Measurements from ENCODE around the gene KHDRBS2. TPM values are rescaled to one million over a fixed set of nuclear protein-coding genes. Genes with fewer than 3 reads are reported as not detected.

Gene KHDRBS2
- total and polyA plus RNA-seq, 2 donors (not counting 1 experiment from before 2014, with no cell fraction given): not detected

- no peaks in the 10 kb centered on the region for H3K36me3 ChIP-seq (ENCODE audit: control insufficient read depth, insufficient read depth, low read length)
- H3K4me2 ChIP-seq (ENCODE audit: extremely low read depth, insufficient read depth, low read length): no peak overlapping the region
- no peaks in the 10 kb centered on the region for H3K4me1 ChIP-seq (ENCODE audit: control insufficient read depth, extremely low read depth, insufficient read depth, low read length)
- TF ChIP-seq, protein P1, sequence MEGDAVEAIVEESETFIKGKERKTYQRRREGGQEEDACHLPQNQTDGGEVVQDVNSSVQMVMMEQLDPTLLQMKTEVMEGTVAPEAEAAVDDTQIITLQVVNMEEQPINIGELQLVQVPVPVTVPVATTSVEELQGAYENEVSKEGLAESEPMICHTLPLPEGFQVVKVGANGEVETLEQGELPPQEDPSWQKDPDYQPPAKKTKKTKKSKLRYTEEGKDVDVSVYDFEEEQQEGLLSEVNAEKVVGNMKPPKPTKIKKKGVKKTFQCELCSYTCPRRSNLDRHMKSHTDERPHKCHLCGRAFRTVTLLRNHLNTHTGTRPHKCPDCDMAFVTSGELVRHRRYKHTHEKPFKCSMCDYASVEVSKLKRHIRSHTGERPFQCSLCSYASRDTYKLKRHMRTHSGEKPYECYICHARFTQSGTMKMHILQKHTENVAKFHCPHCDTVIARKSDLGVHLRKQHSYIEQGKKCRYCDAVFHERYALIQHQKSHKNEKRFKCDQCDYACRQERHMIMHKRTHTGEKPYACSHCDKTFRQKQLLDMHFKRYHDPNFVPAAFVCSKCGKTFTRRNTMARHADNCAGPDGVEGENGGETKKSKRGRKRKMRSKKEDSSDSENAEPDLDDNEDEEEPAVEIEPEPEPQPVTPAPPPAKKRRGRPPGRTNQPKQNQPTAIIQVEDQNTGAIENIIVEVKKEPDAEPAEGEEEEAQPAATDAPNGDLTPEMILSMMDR (conservative IDR thresholded peaks at IDR 0.05 in 1 of 2, IDR thresholded peaks at IDR 0.05 in 1 of 2; ENCODE audit: low read depth in 1 of 2, low read length in 2 of 2): no peak
- no peak for TF ChIP-seq EZH2 (IDR thresholded peaks at IDR 0.05; ENCODE audit: low read length, missing control alignments)
- H3K9me3 ChIP-seq (ENCODE audit: control insufficient read depth, insufficient read depth, low read depth, low read length): no peaks in the 10 kb centered on the region
- no peaks in the 10 kb centered on the region for H3K27me3 ChIP-seq (ENCODE audit: control insufficient read depth, insufficient read depth, low read length)
- DNase-seq (ENCODE audit: low read depth in 2 of 2): no peak
- H3K27ac ChIP-seq (ENCODE audit: insufficient read depth, low read length): no peak overlapping the region
- H3K4me3 ChIP-seq (replicated peaks in 1 of 4; ENCODE audit: control extremely low read depth in 1 of 4, insufficient read depth in 1 of 4, low read depth in 3 of 4, low read length in 4 of 4): no peak overlapping the region
- no peak overlapping the region for H2AFZ ChIP-seq (ENCODE audit: low read length)
- no peak overlapping the region for H3K9ac ChIP-seq (ENCODE audit: insufficient read depth, low read length)
- H3K79me2 ChIP-seq (ENCODE audit: control insufficient read depth, insufficient read depth, low read length): no peaks in the 10 kb centered on the region
- H4K20me1 ChIP-seq (ENCODE audit: control insufficient read depth, extremely low read depth, insufficient read depth, low read length): no peaks in the 10 kb centered on the region
Observed at GRCh38 chr6:61751986-61752385, 534.0 kb downstream of the KHDRBS2 start.

GRCh38 chr6:61745994-61746393 is 540.0 kb downstream of the KHDRBS2 start:
- H3K9me3 ChIP-seq (ENCODE audit: control insufficient read depth, insufficient read depth, low read depth, low read length): no peaks in the 10 kb centered on the region
- no peak for DNase-seq (ENCODE audit: low read depth in 2 of 2)
- H3K4me3 ChIP-seq (replicated peaks in 1 of 4; ENCODE audit: control extremely low read depth in 1 of 4, insufficient read depth in 1 of 4, low read depth in 3 of 4, low read length in 4 of 4): no peak overlapping the region
- no peak for TF ChIP-seq EZH2 (IDR thresholded peaks at IDR 0.05; ENCODE audit: low read length, missing control alignments)
- no peaks in the 10 kb centered on the region for H3K79me2 ChIP-seq (ENCODE audit: control insufficient read depth, insufficient read depth, low read length)
- no peak overlapping the region for H3K4me2 ChIP-seq (ENCODE audit: extremely low read depth, insufficient read depth, low read length)
- no peak overlapping the region for H2AFZ ChIP-seq (ENCODE audit: low read length)
- H3K27me3 ChIP-seq (ENCODE audit: control insufficient read depth, insufficient read depth, low read length): no peaks in the 10 kb centered on the region
- no peaks in the 10 kb centered on the region for H3K4me1 ChIP-seq (ENCODE audit: control insufficient read depth, extremely low read depth, insufficient read depth, low read length)
- H3K27ac ChIP-seq (ENCODE audit: insufficient read depth, low read length): no peak overlapping the region
- H3K9ac ChIP-seq (ENCODE audit: insufficient read depth, low read length): no peak overlapping the region
- no peaks in the 10 kb centered on the region for H3K36me3 ChIP-seq (ENCODE audit: control insufficient read depth, insufficient read depth, low read length)
- no peaks in the 10 kb centered on the region for H4K20me1 ChIP-seq (ENCODE audit: control insufficient read depth, extremely low read depth, insufficient read depth, low read length)

GRCh38 chr6:61711849-61712248 is 574.2 kb downstream of the KHDRBS2 start:
- H3K9ac ChIP-seq (ENCODE audit: insufficient read depth, low read length): no peak overlapping the region
- H3K9me3 ChIP-seq (ENCODE audit: control insufficient read depth, insufficient read depth, low read depth, low read length): no peaks in the 10 kb centered on the region
- no peaks in the 10 kb centered on the region for H3K27me3 ChIP-seq (ENCODE audit: control insufficient read depth, insufficient read depth, low read length)
- H3K27ac ChIP-seq (ENCODE audit: insufficient read depth, low read length): no peak overlapping the region
- H3K4me1 ChIP-seq (ENCODE audit: control insufficient read depth, extremely low read depth, insufficient read depth, low read length): no peaks in the 10 kb centered on the region
- no peaks in the 10 kb centered on the region for H3K79me2 ChIP-seq (ENCODE audit: control insufficient read depth, insufficient read depth, low read length)
- H3K4me2 ChIP-seq (ENCODE audit: extremely low read depth, insufficient read depth, low read length): no peak overlapping the region
- H3K4me3 ChIP-seq (replicated peaks in 1 of 4; ENCODE audit: control extremely low read depth in 1 of 4, insufficient read depth in 1 of 4, low read depth in 3 of 4, low read length in 4 of 4): no peak overlapping the region
- H2AFZ ChIP-seq (ENCODE audit: low read length): no peak overlapping the region
- H3K36me3 ChIP-seq (ENCODE audit: control insufficient read depth, insufficient read depth, low read length): no peaks in the 10 kb centered on the region
- no peaks in the 10 kb centered on the region for H4K20me1 ChIP-seq (ENCODE audit: control insufficient read depth, extremely low read depth, insufficient read depth, low read length)
- no peak for TF ChIP-seq EZH2 (IDR thresholded peaks at IDR 0.05; ENCODE audit: low read length, missing control alignments)
- TF ChIP-seq, protein P1 (conservative IDR thresholded peaks at IDR 0.05 in 1 of 2, IDR thresholded peaks at IDR 0.05 in 1 of 2; ENCODE audit: low read depth in 1 of 2, low read length in 2 of 2): no peak
- DNase-seq (ENCODE audit: low read depth in 2 of 2): no peak

All from fibroblast of lung (primary cell).